Body of pancreas (tissue), 4 donors: ENCODE results near the gene C4orf50.

ENCODE experiments used
- POLR2A ChIP-seq, 3 donors: fragments of 450-650 bp; IDR thresholded peaks; one replicate each; pipeline ENCODE4 v1.6.1; 2016; ENCODE audit warnings: antibody characterized with exemption in 3 of 3, mild to moderate bottlenecking in 2 of 3
- TF ChIP-seq, protein P1 (sequence below), 7 experiments: fragments of 450-650 bp in 4 of 7; fragments of 200-600 bp in 3 of 7; sonication (generic) in 3 of 7; IDR thresholded peaks; one replicate each; pipeline ENCODE4 v1.5.1; 2016 to 2019; ENCODE audit warnings: antibody characterized with exemption in 7 of 7

DNA sequence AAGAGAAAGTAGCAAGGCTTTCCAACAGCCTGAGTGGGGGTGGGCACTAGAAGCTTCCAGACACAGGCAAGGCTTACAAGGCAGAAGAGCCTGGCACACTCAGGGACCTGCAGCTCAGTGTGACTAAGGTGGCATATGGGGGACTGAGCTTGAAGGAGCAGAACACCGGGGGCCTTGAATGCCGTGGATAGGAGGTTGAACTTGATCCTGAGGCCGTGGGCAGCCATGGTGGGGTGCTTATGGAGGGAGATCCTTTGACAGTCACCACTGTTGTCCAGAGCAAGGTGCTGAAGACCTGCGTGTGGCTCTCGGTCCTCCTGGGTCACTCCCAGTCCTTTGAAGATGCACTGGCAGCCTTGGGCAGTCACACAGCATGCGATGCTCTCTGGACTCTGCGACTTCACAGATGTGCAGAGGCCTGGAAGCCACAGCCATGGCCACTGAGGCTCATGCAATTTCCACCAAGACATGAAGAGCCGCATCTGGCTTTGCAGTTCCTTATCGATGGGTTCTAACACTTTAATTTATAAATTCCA lies 18.3 kb downstream of the C4orf50 start:
- TF ChIP-seq POLR2A (IDR thresholded peaks at IDR 0.05) = no peak
- TF ChIP-seq, protein P1, sequence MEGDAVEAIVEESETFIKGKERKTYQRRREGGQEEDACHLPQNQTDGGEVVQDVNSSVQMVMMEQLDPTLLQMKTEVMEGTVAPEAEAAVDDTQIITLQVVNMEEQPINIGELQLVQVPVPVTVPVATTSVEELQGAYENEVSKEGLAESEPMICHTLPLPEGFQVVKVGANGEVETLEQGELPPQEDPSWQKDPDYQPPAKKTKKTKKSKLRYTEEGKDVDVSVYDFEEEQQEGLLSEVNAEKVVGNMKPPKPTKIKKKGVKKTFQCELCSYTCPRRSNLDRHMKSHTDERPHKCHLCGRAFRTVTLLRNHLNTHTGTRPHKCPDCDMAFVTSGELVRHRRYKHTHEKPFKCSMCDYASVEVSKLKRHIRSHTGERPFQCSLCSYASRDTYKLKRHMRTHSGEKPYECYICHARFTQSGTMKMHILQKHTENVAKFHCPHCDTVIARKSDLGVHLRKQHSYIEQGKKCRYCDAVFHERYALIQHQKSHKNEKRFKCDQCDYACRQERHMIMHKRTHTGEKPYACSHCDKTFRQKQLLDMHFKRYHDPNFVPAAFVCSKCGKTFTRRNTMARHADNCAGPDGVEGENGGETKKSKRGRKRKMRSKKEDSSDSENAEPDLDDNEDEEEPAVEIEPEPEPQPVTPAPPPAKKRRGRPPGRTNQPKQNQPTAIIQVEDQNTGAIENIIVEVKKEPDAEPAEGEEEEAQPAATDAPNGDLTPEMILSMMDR (IDR thresholded peaks at IDR 0.05) = no peak
